HEK293 (cell line): Measurements from ENCODE around the gene MED25.

Experiments
- CTCF ChIA-PET: fragments of 350-600 bp; formaldehyde crosslinking; extraction: SDS; loops from one replicate; lab custom pipeline; 2021; ENCODE audit warnings: antibody characterized with exemption; lab: Yijun Ruan, JAX
- POLR2A ChIA-PET: fragments of 300-600 bp; formaldehyde crosslinking; extraction: SDS; loops from one replicate; lab custom pipeline; 2020; ENCODE audit warnings: antibody characterized with exemption, inconsistent platforms; lab: Yijun Ruan, JAX
- H3K27ac ChIP-seq: fragments of 200-500 bp; sonication (Bioruptor generic); 2 replicates; pipeline ENCODE4 v1.5.1; 2014; ENCODE audit warnings: low read depth, low read length, control low read depth, inconsistent platforms; ENCODE audit errors: extremely low read depth
- H3K36me3 ChIP-seq, 2 experiments: fragments of 200-500 bp in 1 of 2; sonication (Bioruptor generic) in 1 of 2; 1 replicate in 1 of 2; 2 replicates in 1 of 2; pipeline ENCODE4 v1.5.1; 2014 to 2017; ENCODE audit warnings: inconsistent platforms in 2 of 2, low read length in 2 of 2; ENCODE audit not compliant: control insufficient read depth in 2 of 2, insufficient read depth in 1 of 2
- H3K4me1 ChIP-seq: fragments of 200-500 bp; sonication (Bioruptor generic); 2 replicates; pipeline ENCODE4 v1.5.1; 2014; ENCODE audit warnings: mild to moderate bottlenecking, low read length, inconsistent platforms; ENCODE audit not compliant: control insufficient read depth, insufficient read depth
- H3K4me3 ChIP-seq: 2 replicates; pipeline ENCODE4 v1.5.1; 2011; ENCODE audit warnings: low read depth, mild to moderate bottlenecking, control low read depth, low read length, moderate library complexity
- H3K9me3 ChIP-seq: fragments of 200-500 bp; sonication (Bioruptor generic); 2 replicates; pipeline ENCODE4 v1.5.1; 2014; ENCODE audit warnings: low read depth, low read length, inconsistent platforms; ENCODE audit not compliant: control insufficient read depth, insufficient read depth
- BCL6B ChIP-seq: fragments of 450-650 bp; formaldehyde crosslinking; IDR thresholded peaks from 2 replicates; pipeline ENCODE4 v1.5.1; 2017; ENCODE audit warnings: missing biosample characterization, missing genetic modification characterization
- EGR2 ChIP-seq: fragments of 450-650 bp; formaldehyde crosslinking; IDR thresholded peaks from 2 replicates; pipeline ENCODE4 v1.5.1; 2016; ENCODE audit warnings: low read depth, missing biosample characterization, missing genetic modification characterization
- GLIS1 ChIP-seq: fragments of 450-650 bp; formaldehyde crosslinking; IDR thresholded peaks from 2 replicates; pipeline ENCODE4 v1.5.1; 2016; ENCODE audit warnings: missing biosample characterization, missing genetic modification characterization
- GLIS2 ChIP-seq: fragments of 450-650 bp; formaldehyde crosslinking; IDR thresholded peaks from 2 replicates; pipeline ENCODE4 v1.5.1; 2016; ENCODE audit warnings: missing biosample characterization, missing genetic modification characterization
- IKZF3 ChIP-seq: fragments of 450-650 bp; IDR thresholded peaks from 2 replicates; pipeline ENCODE4 v1.5.0; 2018; ENCODE audit warnings: missing biosample characterization, mild to moderate bottlenecking, missing genetic modification characterization, moderate library complexity
- MEIS1 ChIP-seq: sonication (generic); formaldehyde crosslinking; IDR thresholded peaks from 2 replicates; pipeline ENCODE4 v1.8.1; 2022; ENCODE audit warnings: missing genetic modification reagents, mild to moderate bottlenecking, borderline replicate concordance
- PATZ1 ChIP-seq: fragments of 450-650 bp; formaldehyde crosslinking; IDR thresholded peaks from 2 replicates; pipeline ENCODE4 v1.5.1; 2016; ENCODE audit warnings: missing biosample characterization, missing genetic modification characterization
- PBX3 ChIP-seq: sonication (generic); formaldehyde crosslinking; IDR thresholded peaks from 2 replicates; pipeline ENCODE4 v1.8.1; 2022; ENCODE audit warnings: mild to moderate bottlenecking, moderate library complexity, missing genetic modification reagents
- SETDB1 ChIP-seq: IDR thresholded peaks from one replicate; pipeline ENCODE4 v1.6.1; 2017; ENCODE audit warnings: mild to moderate bottlenecking, low read length, moderate library complexity, mixed read lengths; ENCODE audit not compliant: insufficient read length
- ZBTB8A ChIP-seq: fragments of 450-650 bp; formaldehyde crosslinking; IDR thresholded peaks from 2 replicates; pipeline ENCODE4 v1.5.1; 2016; ENCODE audit warnings: missing biosample characterization, missing genetic modification characterization
- ZFHX2 ChIP-seq: fragments of 450-650 bp; formaldehyde crosslinking; conservative IDR thresholded peaks from 2 replicates; pipeline ENCODE4 v1.5.1; 2016; ENCODE audit warnings: missing biosample characterization, missing genetic modification characterization
- ZFP3 ChIP-seq: fragments of 450-650 bp; formaldehyde crosslinking; IDR thresholded peaks from 2 replicates; pipeline ENCODE4 v1.5.1; 2016; ENCODE audit warnings: low read depth, missing biosample characterization, missing genetic modification characterization
- ZIC2 ChIP-seq: fragments of 450-650 bp; formaldehyde crosslinking; IDR thresholded peaks from 2 replicates; pipeline ENCODE4 v1.5.1; 2016; ENCODE audit warnings: missing biosample characterization, missing genetic modification characterization
- ZNF121 ChIP-seq: fragments of 450-650 bp; formaldehyde crosslinking; IDR thresholded peaks from 2 replicates; pipeline ENCODE4 v1.5.1; 2016; ENCODE audit warnings: missing biosample characterization, missing genetic modification characterization
- ZNF140 ChIP-seq: fragments of 450-650 bp; formaldehyde crosslinking; IDR thresholded peaks from 2 replicates; pipeline ENCODE4 v1.5.1; 2016; ENCODE audit warnings: missing biosample characterization, missing genetic modification characterization
- ZNF155 ChIP-seq: fragments of 450-650 bp; formaldehyde crosslinking; IDR thresholded peaks from 2 replicates; pipeline ENCODE4 v1.5.1; 2016; ENCODE audit warnings: missing biosample characterization, missing genetic modification characterization
- ZNF18 ChIP-seq: fragments of 450-650 bp; formaldehyde crosslinking; IDR thresholded peaks from 2 replicates; pipeline ENCODE4 v1.5.1; 2016; ENCODE audit warnings: missing biosample characterization, missing genetic modification characterization
- ZNF202 ChIP-seq: fragments of 450-650 bp; formaldehyde crosslinking; IDR thresholded peaks from 2 replicates; pipeline ENCODE4 v1.5.1; 2016; ENCODE audit warnings: missing biosample characterization, missing genetic modification characterization, borderline replicate concordance
- ZNF211 ChIP-seq: fragments of 450-650 bp; formaldehyde crosslinking; IDR thresholded peaks from 2 replicates; pipeline ENCODE4 v1.5.1; 2016; ENCODE audit warnings: low read depth, missing biosample characterization, missing genetic modification characterization
- ZNF26 ChIP-seq: fragments of 450-650 bp; formaldehyde crosslinking; IDR thresholded peaks from 2 replicates; pipeline ENCODE4 v1.5.1; 2016; ENCODE audit warnings: missing biosample characterization, missing genetic modification characterization
- ZNF292 ChIP-seq: fragments of 450-650 bp; formaldehyde crosslinking; IDR thresholded peaks from 2 replicates; pipeline ENCODE4 v1.5.1; 2016; ENCODE audit warnings: low read depth, missing biosample characterization, missing genetic modification characterization, borderline replicate concordance
- ZNF302 ChIP-seq: fragments of 450-650 bp; formaldehyde crosslinking; IDR thresholded peaks from 2 replicates; pipeline ENCODE4 v1.5.1; 2016; ENCODE audit warnings: missing biosample characterization, missing genetic modification characterization, low read depth
- ZNF549 ChIP-seq: fragments of 450-650 bp; IDR thresholded peaks from 2 replicates; pipeline ENCODE4 v1.5.1; 2018; ENCODE audit warnings: missing biosample characterization, missing genetic modification characterization, mild to moderate bottlenecking, inconsistent platforms, moderate library complexity
- ZNF600 ChIP-seq: fragments of 450-650 bp; formaldehyde crosslinking; IDR thresholded peaks from 2 replicates; pipeline ENCODE4 v1.5.1; 2016; ENCODE audit warnings: missing biosample characterization, missing genetic modification characterization
- ZNF624 ChIP-seq: fragments of 450-650 bp; formaldehyde crosslinking; IDR thresholded peaks from 2 replicates; pipeline ENCODE4 v1.5.1; 2017; ENCODE audit warnings: missing biosample characterization, missing genetic modification characterization
- ZNF707 ChIP-seq: fragments of 450-650 bp; formaldehyde crosslinking; IDR thresholded peaks from 2 replicates; pipeline ENCODE4 v1.5.1; 2016; ENCODE audit warnings: missing biosample characterization, missing genetic modification characterization
- ZNF792 ChIP-seq: fragments of 450-650 bp; formaldehyde crosslinking; IDR thresholded peaks from 2 replicates; pipeline ENCODE4 v1.5.1; 2016; ENCODE audit warnings: missing biosample characterization, missing genetic modification characterization
- ZNF837 ChIP-seq: fragments of 450-650 bp; formaldehyde crosslinking; IDR thresholded peaks from 2 replicates; pipeline ENCODE4 v1.5.1; 2016; ENCODE audit warnings: missing biosample characterization, missing genetic modification characterization
- ZXDB ChIP-seq: fragments of 450-650 bp; formaldehyde crosslinking; IDR thresholded peaks from 2 replicates; pipeline ENCODE4 v1.5.1; 2016; ENCODE audit warnings: missing biosample characterization, missing genetic modification characterization

The MED25 gene

GRCh38 chr19:49855676-49856573 lies 37.8 kb downstream of the MED25 start:
- H3K4me1 ChIP-seq: peaks cover 16% of the 10 kb centered on the region
- H3K36me3 ChIP-seq: peaks cover 12 to 68% of the 10 kb centered on the region in 2 experiments
- TF ChIP-seq ZNF549: no peak
- TF ChIP-seq ZNF121 (tag by site-specific recombination): no peak
- peak; percentile 74; the same call in 1 of the 2 replicates for TF ChIP-seq ZNF600 (tag by site-specific recombination)
- TF ChIP-seq ZNF837: no peak
- TF ChIP-seq ZNF302 (tag by site-specific recombination): no peak
- TF ChIP-seq IKZF3: no peak
- no peak for TF ChIP-seq ZFHX2 (tag by site-specific recombination)
- TF ChIP-seq ZNF624 (tag by site-specific recombination): no peak
- no peak for TF ChIP-seq ZNF140
- peak; percentile 94 for TF ChIP-seq ZNF792 (tag by site-specific recombination)
- TF ChIP-seq GLIS2 (tag by site-specific recombination): peak; percentile 57
- TF ChIP-seq GLIS1 (tag by site-specific recombination): peak; percentile 13; the same call in 1 of the 2 replicates
- no peak for TF ChIP-seq ZIC2 (tag by site-specific recombination)
- no peak for TF ChIP-seq MEIS1 (CRISPR knock-in tag)
- no peak for TF ChIP-seq SETDB1
- TF ChIP-seq ZNF155 (tag by site-specific recombination): no peak
- no peak for TF ChIP-seq ZBTB8A (tag by site-specific recombination)
- TF ChIP-seq ZXDB (tag by site-specific recombination): 0 out of 2 replicates have a peak, but pooled peaks have one; percentile 15
- no peak for TF ChIP-seq ZNF202 (tag by site-specific recombination)
- TF ChIP-seq ZNF707: no peak
- TF ChIP-seq PBX3: 0 out of 2 replicates have a peak, but pooled peaks have one; percentile 34
- no peak for TF ChIP-seq ZFP3 (tag by site-specific recombination)
- TF ChIP-seq PATZ1 (tag by site-specific recombination): 0 out of 2 replicates have a peak, but pooled peaks have one; percentile 12
- TF ChIP-seq ZNF26: no peak
- TF ChIP-seq ZNF292 (tag by site-specific recombination): no peak
- TF ChIP-seq EGR2 (tag by site-specific recombination): no peak
- TF ChIP-seq BCL6B: no peak
- TF ChIP-seq ZNF18 (tag by site-specific recombination): no peak
- TF ChIP-seq ZNF211: no peak
- ChIA-PET POLR2A (interaction anchor here (8.8 kb wide), 1 partner anchor 8 kb away, joined by 128 read pairs; the partner anchor contains the start of gene PNKP), CTCF (interaction anchor here (0.5 kb wide), 1 partner anchor 103 kb away, joined by 3 read pairs; no protein-coding TSS in a partner anchor)
- H3K4me3 ChIP-seq: no peak overlapping the region
- 0 out of 2 replicates have a peak overlapping the region, but pooled peaks have one; percentile 47 for H3K27ac ChIP-seq
- no peaks in the 10 kb centered on the region for H3K9me3 ChIP-seq
